Body of pancreas (tissue), 4 donors: Measurements from ENCODE around the gene SLC4A4. TPM values are rescaled to one million over a fixed set of nuclear protein-coding genes. Genes with fewer than 3 reads are reported as not detected.

ENCODE experiments used
- ATAC-seq: fragments of 150-250 bp; one replicate; pipeline ENCODE4 v1.9.1; 2016
- DNase-seq, 4 donors: peaks; one replicate each; pipeline ENCODE4 v3.0.0-alpha.2; 2019
- H3K27ac ChIP-seq, 4 donors: fragments of 200-600 bp; sonication (generic); 1 replicate in 3 of 4; 2 replicates in 1 of 4; pipeline versions ENCODE4 v1.5.1 to v1.6.1; 2016 to 2019; ENCODE audit warnings: mild to moderate bottlenecking in 1 of 4, mixed read lengths in 1 of 4, moderate library complexity in 1 of 4
- H3K27me3 ChIP-seq, 2 donors: fragments of 200-600 bp; sonication (generic); one replicate each; pipeline ENCODE4 v1.6.0; 2016; ENCODE audit warnings: mild to moderate bottlenecking in 1 of 2
- H3K36me3 ChIP-seq, 2 donors: fragments of 200-600 bp; sonication (generic); replicated peaks in 1 of 2; 2 replicates each; pipeline ENCODE4 v1.5.1; 2016; ENCODE audit warnings: low read depth in 2 of 2; ENCODE audit not compliant: insufficient read depth in 1 of 2
- H3K4me1 ChIP-seq: fragments of 200-600 bp; sonication (generic); one replicate; pipeline ENCODE4 v1.6.0; 2016
- H3K4me3 ChIP-seq, 2 donors: fragments of 200-600 bp; sonication (generic); 1 replicate in 1 of 2; 2 replicates in 1 of 2; pipeline ENCODE4 v1.5.1; 2016 to 2019
- H3K9me3 ChIP-seq, 3 donors: fragments of 200-600 bp; sonication (generic); 1 replicate in 2 of 3; 2 replicates in 1 of 3; pipeline ENCODE4 v1.5.1; 2016
- POLR2A ChIP-seq, 3 donors: fragments of 450-650 bp; IDR thresholded peaks; one replicate each; pipeline ENCODE4 v1.6.1; 2016; ENCODE audit warnings: antibody characterized with exemption in 3 of 3, mild to moderate bottlenecking in 2 of 3
- WGBS, 2 donors: methylation state at CpG; one replicate each; pipeline ENCODE4 v1.1.5; 2017; 5-methylcytosine and 5-hydroxymethylcytosine counted together
- intact Hi-C: fragments of 100-400 bp; cut with DNase I; formaldehyde crosslinking; loops from one replicate; pipeline ENCODE4 v1.15.1; 2023
- total RNA-seq, 2 donors: library from RNA; depleted of rRNA; stranded (reverse); fragments of >200 nt; gene quantifications; one replicate each; pipeline ENCODE4 v1.1.0, GENCODE V29; 2016
- TF ChIP-seq, protein P1 (sequence below), 7 experiments: fragments of 450-650 bp in 4 of 7; fragments of 200-600 bp in 3 of 7; sonication (generic) in 3 of 7; IDR thresholded peaks; one replicate each; pipeline ENCODE4 v1.5.1; 2016 to 2019; ENCODE audit warnings: antibody characterized with exemption in 7 of 7

Gene SLC4A4
- total RNA-seq, 2 donors from 2014 or later: 334 to 402 TPM

DNA sequence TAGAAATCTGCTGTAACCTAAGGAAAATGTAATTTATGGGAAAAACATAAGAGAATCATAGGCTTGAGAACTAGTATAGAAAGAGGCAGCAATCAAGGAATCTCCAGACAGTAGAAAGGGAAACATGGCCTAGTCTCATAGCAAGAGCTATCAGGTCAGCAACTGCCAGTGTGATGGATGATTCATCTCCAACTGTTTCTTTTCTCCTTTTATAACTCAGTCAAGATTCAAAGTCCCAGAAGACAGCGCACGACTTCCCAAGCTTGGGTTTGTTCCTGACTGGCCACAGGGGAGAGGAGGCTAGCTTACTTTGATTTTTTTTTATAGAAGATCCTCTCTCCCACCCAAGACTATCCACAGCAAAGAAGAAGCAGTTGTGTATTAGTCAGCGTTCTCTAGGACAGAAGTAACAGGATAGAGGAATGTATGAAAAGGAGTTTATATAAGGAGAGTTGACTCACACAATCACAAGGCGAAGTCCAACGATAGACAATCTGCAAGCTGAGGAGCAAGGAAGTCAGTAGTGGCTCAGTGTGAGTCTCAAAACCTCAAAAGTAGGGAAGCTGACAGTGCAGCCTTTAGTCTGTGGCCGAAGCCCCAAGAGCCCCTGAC lies 263.6 kb downstream of the SLC4A4 start:
- TF ChIP-seq, protein P1, sequence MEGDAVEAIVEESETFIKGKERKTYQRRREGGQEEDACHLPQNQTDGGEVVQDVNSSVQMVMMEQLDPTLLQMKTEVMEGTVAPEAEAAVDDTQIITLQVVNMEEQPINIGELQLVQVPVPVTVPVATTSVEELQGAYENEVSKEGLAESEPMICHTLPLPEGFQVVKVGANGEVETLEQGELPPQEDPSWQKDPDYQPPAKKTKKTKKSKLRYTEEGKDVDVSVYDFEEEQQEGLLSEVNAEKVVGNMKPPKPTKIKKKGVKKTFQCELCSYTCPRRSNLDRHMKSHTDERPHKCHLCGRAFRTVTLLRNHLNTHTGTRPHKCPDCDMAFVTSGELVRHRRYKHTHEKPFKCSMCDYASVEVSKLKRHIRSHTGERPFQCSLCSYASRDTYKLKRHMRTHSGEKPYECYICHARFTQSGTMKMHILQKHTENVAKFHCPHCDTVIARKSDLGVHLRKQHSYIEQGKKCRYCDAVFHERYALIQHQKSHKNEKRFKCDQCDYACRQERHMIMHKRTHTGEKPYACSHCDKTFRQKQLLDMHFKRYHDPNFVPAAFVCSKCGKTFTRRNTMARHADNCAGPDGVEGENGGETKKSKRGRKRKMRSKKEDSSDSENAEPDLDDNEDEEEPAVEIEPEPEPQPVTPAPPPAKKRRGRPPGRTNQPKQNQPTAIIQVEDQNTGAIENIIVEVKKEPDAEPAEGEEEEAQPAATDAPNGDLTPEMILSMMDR (IDR thresholded peaks at IDR 0.05): no peak
- no peak for TF ChIP-seq POLR2A (IDR thresholded peaks at IDR 0.05)
- intact Hi-C loops: no loop called here
- Histone ChIP-seq H3K4me1 (peaks cover 25% of the 10 kb centered on the region), H3K27ac (peak overlapping the region in 2 of 4 donors; percentile 18 to 66), H3K36me3 (no peaks in the 10 kb centered on the region), H3K9me3 (no peaks in the 10 kb centered on the region), H3K4me3 (no peak overlapping the region), H3K27me3 (no peaks in the 10 kb centered on the region)
- ATAC-seq: no peak
- DNase-seq: no peak
- 82 to 84% methylated on average over 6 of the region's 6 CpGs for WGBS, 2 donors

- no peak overlapping the region for H3K4me3 ChIP-seq
- H3K36me3 ChIP-seq: no peaks in the 10 kb centered on the region
- no peak for DNase-seq
- 80 to 83% methylated on average over 5 of the region's 5 CpGs for WGBS, 2 donors
- TF ChIP-seq, protein P1 (IDR thresholded peaks at IDR 0.05): no peak
- TF ChIP-seq POLR2A (IDR thresholded peaks at IDR 0.05): no peak
- H3K27me3 ChIP-seq: no peaks in the 10 kb centered on the region
- intact Hi-C loops: no loop called here
- no peak overlapping the region for H3K27ac ChIP-seq
- no peak for ATAC-seq
- H3K9me3 ChIP-seq: no peaks in the 10 kb centered on the region
- H3K4me1 ChIP-seq: peaks cover 19% of the 10 kb centered on the region
Measured at GRCh38 chr4:71604785-71605184, 266.0 kb downstream of the SLC4A4 start.

DNA sequence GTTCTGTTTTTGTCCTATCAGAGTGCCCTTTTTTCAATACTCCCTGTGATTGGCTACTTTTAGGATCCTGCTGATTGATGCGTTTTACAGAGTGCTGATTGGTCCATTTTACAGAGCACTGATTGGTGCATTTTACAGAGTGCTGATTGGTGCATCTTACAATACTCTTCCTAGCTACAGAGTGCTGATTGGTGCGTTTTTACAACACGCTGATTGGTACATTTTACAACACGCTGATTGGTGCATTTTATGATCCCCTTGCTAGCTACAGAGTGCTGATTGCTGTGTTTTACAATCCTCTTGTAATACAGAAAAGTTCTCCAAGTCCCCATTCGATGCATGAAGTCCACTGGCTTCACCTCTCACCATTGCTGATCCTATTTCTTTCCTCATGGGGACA lies 268.3 kb downstream of the SLC4A4 start:
- WGBS, 2 donors: 79 to 95% methylated on average over 5 of the region's 5 CpGs
- Histone ChIP-seq H3K4me1 (peaks cover 8% of the 10 kb centered on the region), H3K9me3 (no peaks in the 10 kb centered on the region), H3K27me3 (no peaks in the 10 kb centered on the region), H3K27ac (peak overlapping the region in 2 of 4 donors; percentile 39 to 46), H3K4me3 (no peak overlapping the region), H3K36me3 (no peaks in the 10 kb centered on the region)
- no peak for ATAC-seq
- intact Hi-C loops: no loop called here
- TF ChIP-seq POLR2A (IDR thresholded peaks at IDR 0.05): no peak
- TF ChIP-seq, protein P1 (IDR thresholded peaks at IDR 0.05): no peak
- no peak for DNase-seq

- WGBS, 2 donors: 46 to 76% methylated on average over 3 of the region's 3 CpGs
- no peaks in the 10 kb centered on the region for H3K36me3 ChIP-seq
- DNase-seq: no peak
- H3K4me1 ChIP-seq: peaks cover 8% of the 10 kb centered on the region
- TF ChIP-seq, protein P1 (IDR thresholded peaks at IDR 0.05): no peak
- TF ChIP-seq POLR2A (IDR thresholded peaks at IDR 0.05): no peak
- no peak overlapping the region for H3K4me3 ChIP-seq
- intact Hi-C loops: no loop called here
- no peaks in the 10 kb centered on the region for H3K27me3 ChIP-seq
- ATAC-seq: peak; percentile 47
- H3K9me3 ChIP-seq: no peaks in the 10 kb centered on the region
- H3K27ac ChIP-seq: peak overlapping the region in 2 of 4 donors; percentile 39 to 46
Measured at GRCh38 chr4:71607780-71608677, 269.2 kb downstream of the SLC4A4 start.
